ENCODE measurements around the gene ZSCAN9.

DNA sequence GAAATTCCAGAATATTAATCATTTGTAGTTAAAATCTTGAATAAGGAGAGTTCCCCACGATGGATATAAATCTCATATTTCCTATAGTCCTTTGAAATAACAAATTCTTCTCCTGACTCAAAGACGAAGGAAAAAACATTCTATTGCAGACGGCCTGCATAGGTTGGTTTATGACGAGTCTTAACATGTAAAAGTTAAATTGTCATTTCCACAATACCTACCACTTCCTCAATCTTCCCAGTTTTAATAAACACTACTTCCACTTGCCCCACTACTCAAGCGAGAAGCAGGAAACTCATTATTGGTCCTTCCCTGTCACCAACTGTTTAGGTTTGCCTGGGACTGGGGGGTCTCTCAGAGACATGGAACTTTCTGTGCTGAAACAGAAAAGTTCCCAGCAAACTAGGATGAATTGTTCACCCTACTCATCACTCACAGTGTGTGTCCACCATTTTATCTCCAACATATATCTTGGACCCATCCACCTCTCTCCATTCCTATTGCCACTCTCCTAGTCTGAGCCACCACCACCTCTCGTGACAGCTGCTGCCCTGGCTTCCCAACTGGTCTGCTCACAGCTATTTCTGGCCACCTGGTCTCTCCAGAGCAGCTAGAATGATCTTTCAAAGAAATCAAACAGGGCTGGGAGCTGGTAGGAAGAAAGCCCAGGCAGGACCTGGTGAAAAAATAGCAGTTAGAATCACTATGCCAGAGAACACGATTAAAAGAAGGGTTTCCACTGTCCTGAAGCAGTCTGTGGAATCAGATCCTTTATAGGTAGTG lies 15.1 kb upstream of the ZSCAN9 start:
- no peak for TF ChIP-seq POLR2A (IDR thresholded peaks at IDR 0.05)
- TF ChIP-seq, protein P1, sequence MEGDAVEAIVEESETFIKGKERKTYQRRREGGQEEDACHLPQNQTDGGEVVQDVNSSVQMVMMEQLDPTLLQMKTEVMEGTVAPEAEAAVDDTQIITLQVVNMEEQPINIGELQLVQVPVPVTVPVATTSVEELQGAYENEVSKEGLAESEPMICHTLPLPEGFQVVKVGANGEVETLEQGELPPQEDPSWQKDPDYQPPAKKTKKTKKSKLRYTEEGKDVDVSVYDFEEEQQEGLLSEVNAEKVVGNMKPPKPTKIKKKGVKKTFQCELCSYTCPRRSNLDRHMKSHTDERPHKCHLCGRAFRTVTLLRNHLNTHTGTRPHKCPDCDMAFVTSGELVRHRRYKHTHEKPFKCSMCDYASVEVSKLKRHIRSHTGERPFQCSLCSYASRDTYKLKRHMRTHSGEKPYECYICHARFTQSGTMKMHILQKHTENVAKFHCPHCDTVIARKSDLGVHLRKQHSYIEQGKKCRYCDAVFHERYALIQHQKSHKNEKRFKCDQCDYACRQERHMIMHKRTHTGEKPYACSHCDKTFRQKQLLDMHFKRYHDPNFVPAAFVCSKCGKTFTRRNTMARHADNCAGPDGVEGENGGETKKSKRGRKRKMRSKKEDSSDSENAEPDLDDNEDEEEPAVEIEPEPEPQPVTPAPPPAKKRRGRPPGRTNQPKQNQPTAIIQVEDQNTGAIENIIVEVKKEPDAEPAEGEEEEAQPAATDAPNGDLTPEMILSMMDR (IDR thresholded peaks at IDR 0.05 in 4 of 5, conservative IDR thresholded peaks at IDR 0.05 in 1 of 5), result no peak

Measured in gastrocnemius medialis (tissue), 4 donors.